OCI-LY7 (cell line): ENCODE results near the gene PHAF1. TPM values are rescaled to one million over a fixed set of nuclear protein-coding genes. Genes with fewer than 3 reads are reported as not detected.

Experiments used
- BruUV-seq: library from RNA; stranded (reverse); fragments of 400-500 nt; replicated peaks from 2 replicates; lab custom pipeline; 2021; lab: Mats Ljungman, UMichigan
- CTCF ChIA-PET: fragments of 300-600 bp; sonication (Branson Sonifier 250); formaldehyde crosslinking; loops from one replicate; lab custom pipeline; 2022; ENCODE audit warnings: antibody characterized with exemption; ENCODE audit not compliant: unreplicated experiment; lab: Charles Lee
- POLR2A ChIA-PET: fragments of 300-600 bp; sonication (Branson Sonifier 250); formaldehyde crosslinking; loops from one replicate; lab custom pipeline; 2022; ENCODE audit warnings: antibody characterized with exemption; lab: Charles Lee
- DNase-seq: peaks from one replicate; pipeline ENCODE4 v3.0.0-alpha.2; 2015; ENCODE audit warnings: low spot score
- H2AFZ ChIP-seq: fragments of 200-600 bp; sonication (generic), shearing (Covaris generic); 2 replicates; pipeline ENCODE4 v1.6.1; 2014; ENCODE audit warnings: mild to moderate bottlenecking, antibody characterized with exemption, low read length, moderate library complexity
- H3K27ac ChIP-seq: fragments of 200-600 bp; sonication (generic); 2 replicates; pipeline ENCODE4 v1.5.1; 2014; ENCODE audit warnings: mixed run types, low read depth, mild to moderate bottlenecking, moderate library complexity, low read length, inconsistent platforms; ENCODE audit not compliant: poor library complexity, severe bottlenecking
- H3K36me3 ChIP-seq: fragments of 200-600 bp; sonication (generic); 2 replicates; pipeline ENCODE4 v1.6.1; 2014; ENCODE audit warnings: mild to moderate bottlenecking, antibody characterized with exemption, low read length, moderate library complexity, mixed read lengths; ENCODE audit not compliant: insufficient read depth
- H3K4me1 ChIP-seq: fragments of 200-600 bp; sonication (generic); 2 replicates; pipeline ENCODE4 v1.5.1; 2014; ENCODE audit warnings: mild to moderate bottlenecking, low read length; ENCODE audit not compliant: insufficient read depth, poor library complexity, severe bottlenecking
- H3K4me2 ChIP-seq: fragments of 200-600 bp; sonication (generic); 2 replicates; pipeline ENCODE4 v1.6.1; 2014; ENCODE audit warnings: mild to moderate bottlenecking, low read length
- H3K4me3 ChIP-seq: fragments of 200-600 bp; sonication (generic); 2 replicates; pipeline ENCODE4 v1.5.1; 2014; ENCODE audit warnings: mild to moderate bottlenecking, low read depth, low read length; ENCODE audit not compliant: poor library complexity, severe bottlenecking
- H3K79me2 ChIP-seq: fragments of 200-600 bp; sonication (generic); 2 replicates; pipeline ENCODE4 v1.6.1; 2016; ENCODE audit warnings: low read depth, mild to moderate bottlenecking, low read length, moderate library complexity, mixed read lengths; ENCODE audit not compliant: insufficient read depth
- H3K9me2 ChIP-seq: fragments of 200-600 bp; sonication (generic); 2 replicates; pipeline ENCODE4 v1.6.1; 2016; ENCODE audit warnings: mild to moderate bottlenecking, low read length, mixed read lengths; ENCODE audit not compliant: insufficient read depth
- H3K9me3 ChIP-seq: fragments of 200-600 bp; sonication (generic); 2 replicates; pipeline ENCODE4 v1.6.1; 2014; ENCODE audit warnings: mild to moderate bottlenecking, mixed run types, low read length, mixed read lengths
- H4K20me1 ChIP-seq: fragments of 200-600 bp; sonication (generic); 2 replicates; pipeline ENCODE4 v1.6.1; 2014; ENCODE audit warnings: mild to moderate bottlenecking, antibody characterized with exemption, low read length, moderate library complexity, mixed read lengths; ENCODE audit not compliant: insufficient read depth
- CTCF ChIP-seq: fragments of 200-600 bp; sonication (generic); conservative IDR thresholded peaks from 2 replicates; pipeline ENCODE4 v1.5.1; 2014; ENCODE audit warnings: mild to moderate bottlenecking, antibody characterized with exemption, low read length, moderate library complexity, mixed read lengths
- EZH2phosphoT487 ChIP-seq: fragments of 200-600 bp; sonication (generic); IDR thresholded peaks from 2 replicates; pipeline ENCODE4 v1.6.1; 2018; ENCODE audit warnings: low read depth, borderline replicate concordance, mild to moderate bottlenecking, mixed run types, antibody characterized with exemption, low read length, moderate library complexity, mixed read lengths
- intact Hi-C: fragments of 100-400 bp; cut with micrococcal nuclease; formaldehyde crosslinking; loops from one replicate; pipeline ENCODE4 v1.10.0; 2022; ENCODE audit not compliant: unreplicated experiment
- total RNA-seq, 2 experiments: library from RNA; depleted of rRNA in 1 of 2; stranded (reverse); fragments of >200 nt in 1 of 2; shearing (Covaris generic) in 1 of 2; gene quantifications; 2 replicates each; pipeline ENCODE4 v1.2.3, GENCODE V29; 2014 to 2022

The PHAF1 gene
- total RNA-seq, 2 experiments from 2014 or later = 13.9 to 16.8 TPM

DNA sequence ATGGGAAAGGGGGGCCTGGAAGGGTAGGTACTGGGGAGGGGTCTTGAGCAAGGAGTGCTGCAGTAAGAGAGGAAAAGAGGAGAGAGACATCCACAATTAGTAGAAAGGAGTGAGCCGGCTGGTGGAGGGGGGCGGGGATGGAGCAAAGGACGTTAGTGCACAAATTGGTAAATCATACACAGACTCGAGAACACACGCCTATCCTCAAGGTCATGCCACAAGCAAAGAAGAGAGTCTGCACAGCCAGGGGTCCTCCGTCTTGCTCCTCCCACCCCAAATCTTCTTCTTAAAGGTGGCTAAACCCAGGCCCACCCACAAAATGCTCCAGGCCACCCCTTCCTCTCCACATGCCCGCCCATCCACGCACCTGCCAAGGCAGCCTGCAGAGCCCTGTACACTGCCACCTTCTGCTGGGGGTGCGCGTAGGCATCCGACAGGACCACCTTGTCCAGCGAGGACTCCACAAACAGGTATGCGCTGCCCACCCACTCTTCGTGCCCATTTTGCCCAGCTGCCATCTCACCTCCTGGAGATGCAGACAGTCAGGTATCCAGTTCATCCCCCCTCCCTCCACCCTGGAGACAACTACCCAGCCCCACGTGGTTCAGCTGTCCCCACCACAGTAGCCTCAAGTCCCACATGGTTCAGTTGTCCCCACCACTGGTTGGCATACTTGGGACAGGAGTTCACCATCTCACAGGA lies 46.6 kb downstream of the PHAF1 start:
- Histone ChIP-seq H3K36me3 (no peaks in the 10 kb centered on the region), H3K4me2 (no peak overlapping the region), H4K20me1 (no peaks in the 10 kb centered on the region), H3K4me1 (peaks cover 21% of the 10 kb centered on the region), H2AFZ (no peak overlapping the region), H3K4me3 (no peak overlapping the region), H3K9me2 (no peaks in the 10 kb centered on the region), H3K9me3 (no peaks in the 10 kb centered on the region), H3K79me2 (no peaks in the 10 kb centered on the region), H3K27ac (no peak overlapping the region)
- CTCF ChIA-PET = interaction anchor here (0.5 kb wide), 1 partner anchor 212 kb away, joined by 4 read pairs; no protein-coding TSS in a partner anchor
- intact Hi-C loops = no loop called here
- BruUV-seq = no TSS peak
- DNase-seq = no peak
- POLR2A ChIA-PET = interaction anchor here (0.5 kb wide), 1 partner anchor 45 kb away, joined by 3 read pairs; no protein-coding TSS in a partner anchor
- TF ChIP-seq CTCF = peak; percentile 42
- TF ChIP-seq EZH2phosphoT487 = no peak

- H3K9me3 ChIP-seq = no peaks in the 10 kb centered on the region
- CTCF ChIA-PET = interaction anchor here (0.8 kb wide), 1 partner anchor 8 kb away, joined by 3 read pairs; no protein-coding TSS in a partner anchor
- no peak for TF ChIP-seq CTCF
- TF ChIP-seq EZH2phosphoT487 = no peak
- peaks cover 21% of the 10 kb centered on the region for H3K4me1 ChIP-seq
- POLR2A ChIA-PET = no interaction called here
- H3K9me2 ChIP-seq = no peaks in the 10 kb centered on the region
- H3K79me2 ChIP-seq = no peaks in the 10 kb centered on the region
- no peaks in the 10 kb centered on the region for H4K20me1 ChIP-seq
- no peak overlapping the region for H3K4me2 ChIP-seq
- intact Hi-C loops = no loop called here
- H2AFZ ChIP-seq = no peak overlapping the region
- no peaks in the 10 kb centered on the region for H3K36me3 ChIP-seq
- no peak for DNase-seq
- no TSS peak for BruUV-seq
- H3K4me3 ChIP-seq = no peak overlapping the region
- H3K27ac ChIP-seq = no peak overlapping the region
Measured at GRCh38 chr16:67157106-67157748, 47.5 kb downstream of the PHAF1 start.
